Measurements from ENCODE around the gene OPCML. TPM values are rescaled to one million over a fixed set of nuclear protein-coding genes. Genes with fewer than 3 reads are reported as not detected.

The OPCML gene
- total RNA-seq, 4 donors from 2014 or later, result not detected

DNA sequence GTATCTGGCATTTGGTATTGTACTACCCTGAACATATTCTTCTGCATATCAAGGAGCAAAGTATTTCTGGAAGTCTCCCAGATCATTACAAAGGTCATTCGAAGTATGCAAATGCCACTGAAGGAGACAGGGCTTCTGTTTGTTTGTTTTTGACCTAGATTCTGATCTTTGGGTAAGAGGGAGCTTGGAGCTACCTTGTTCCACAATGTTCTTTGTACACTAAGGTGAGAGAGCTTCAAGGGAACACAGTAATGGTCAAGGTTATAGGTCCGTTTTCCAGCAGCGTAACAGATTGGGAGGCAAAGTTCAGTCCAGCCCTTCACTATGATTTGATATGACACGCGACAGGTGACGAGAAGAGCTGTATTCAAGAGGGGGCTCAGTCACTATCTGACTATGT, 10.0 kb downstream of the OPCML start:
- Histone ChIP-seq H3K27me3 (no peaks in the 10 kb centered on the region), H3K4me1 (no peaks in the 10 kb centered on the region), H3K4me3 (no peak overlapping the region), H3K36me3 (no peaks in the 10 kb centered on the region), H3K27ac (no peak overlapping the region), H3K9me3 (no peaks in the 10 kb centered on the region)
- intact Hi-C loops (cut with DNase I; ENCODE audit: low total_unique reads), result no loop called here
- in situ Hi-C loops (cut with MboI; ENCODE audit: low pct_ligation_motif_present in 1 of 4, low pct_unique_long_range_greater_than_20kb in 1 of 4, low sequenced_read_pairs in 3 of 4), result no loop called here
- TF ChIP-seq POLR2A (IDR thresholded peaks at IDR 0.05), result no peak
- TF ChIP-seq EP300 (IDR thresholded peaks at IDR 0.05; ENCODE audit: low read depth), result no peak
- no peak for TF ChIP-seq POLR2AphosphoS5 (IDR thresholded peaks at IDR 0.05)
- TF ChIP-seq, protein P1, sequence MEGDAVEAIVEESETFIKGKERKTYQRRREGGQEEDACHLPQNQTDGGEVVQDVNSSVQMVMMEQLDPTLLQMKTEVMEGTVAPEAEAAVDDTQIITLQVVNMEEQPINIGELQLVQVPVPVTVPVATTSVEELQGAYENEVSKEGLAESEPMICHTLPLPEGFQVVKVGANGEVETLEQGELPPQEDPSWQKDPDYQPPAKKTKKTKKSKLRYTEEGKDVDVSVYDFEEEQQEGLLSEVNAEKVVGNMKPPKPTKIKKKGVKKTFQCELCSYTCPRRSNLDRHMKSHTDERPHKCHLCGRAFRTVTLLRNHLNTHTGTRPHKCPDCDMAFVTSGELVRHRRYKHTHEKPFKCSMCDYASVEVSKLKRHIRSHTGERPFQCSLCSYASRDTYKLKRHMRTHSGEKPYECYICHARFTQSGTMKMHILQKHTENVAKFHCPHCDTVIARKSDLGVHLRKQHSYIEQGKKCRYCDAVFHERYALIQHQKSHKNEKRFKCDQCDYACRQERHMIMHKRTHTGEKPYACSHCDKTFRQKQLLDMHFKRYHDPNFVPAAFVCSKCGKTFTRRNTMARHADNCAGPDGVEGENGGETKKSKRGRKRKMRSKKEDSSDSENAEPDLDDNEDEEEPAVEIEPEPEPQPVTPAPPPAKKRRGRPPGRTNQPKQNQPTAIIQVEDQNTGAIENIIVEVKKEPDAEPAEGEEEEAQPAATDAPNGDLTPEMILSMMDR (IDR thresholded peaks at IDR 0.05), result no peak
- no peak for DNase-seq
- WGBS, 2 donors (ENCODE audit: low coverage in 1 of 2), result 68 to 69% methylated on average over 5 to 6 of the region's 6 CpGs

DNA sequence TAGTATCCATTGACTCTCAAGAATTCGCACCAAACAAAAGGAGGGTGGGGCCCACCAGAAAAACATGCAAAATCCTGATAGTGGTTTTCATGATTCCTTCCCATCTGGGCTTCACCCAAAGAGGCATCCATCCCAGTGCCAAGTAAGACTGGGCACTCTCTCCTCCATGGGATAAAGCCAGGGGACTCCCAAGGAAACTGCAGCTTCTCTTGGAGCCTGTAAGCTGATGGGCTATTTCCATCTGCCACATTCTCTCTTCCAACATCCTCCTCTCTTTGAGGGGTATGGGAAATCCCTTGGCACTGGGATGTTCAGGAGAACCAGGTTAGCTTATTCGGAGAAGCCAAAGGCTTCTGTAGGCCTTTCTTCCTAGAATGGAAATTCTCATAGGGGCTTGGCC, 10.8 kb downstream of the OPCML start:
- intact Hi-C loops (cut with DNase I; ENCODE audit: low total_unique reads), result no loop called here
- Histone ChIP-seq H3K27me3 (no peaks in the 10 kb centered on the region), H3K27ac (no peak overlapping the region), H3K4me3 (no peak overlapping the region), H3K36me3 (no peaks in the 10 kb centered on the region), H3K4me1 (no peaks in the 10 kb centered on the region), H3K9me3 (no peaks in the 10 kb centered on the region)
- DNase-seq, result no peak
- TF ChIP-seq POLR2AphosphoS5 (IDR thresholded peaks at IDR 0.05) (no peak), EP300 (IDR thresholded peaks at IDR 0.05; ENCODE audit: low read depth) (no peak), POLR2A (IDR thresholded peaks at IDR 0.05) (no peak)
- TF ChIP-seq, protein P1 (IDR thresholded peaks at IDR 0.05), result no peak
- in situ Hi-C loops (cut with MboI; ENCODE audit: low pct_ligation_motif_present in 1 of 4, low pct_unique_long_range_greater_than_20kb in 1 of 4, low sequenced_read_pairs in 3 of 4), result no loop called here
- 87 to 100% methylated on average over 1 to 2 of the region's 2 CpGs for WGBS, 2 donors (ENCODE audit: low coverage in 1 of 2)

DNA sequence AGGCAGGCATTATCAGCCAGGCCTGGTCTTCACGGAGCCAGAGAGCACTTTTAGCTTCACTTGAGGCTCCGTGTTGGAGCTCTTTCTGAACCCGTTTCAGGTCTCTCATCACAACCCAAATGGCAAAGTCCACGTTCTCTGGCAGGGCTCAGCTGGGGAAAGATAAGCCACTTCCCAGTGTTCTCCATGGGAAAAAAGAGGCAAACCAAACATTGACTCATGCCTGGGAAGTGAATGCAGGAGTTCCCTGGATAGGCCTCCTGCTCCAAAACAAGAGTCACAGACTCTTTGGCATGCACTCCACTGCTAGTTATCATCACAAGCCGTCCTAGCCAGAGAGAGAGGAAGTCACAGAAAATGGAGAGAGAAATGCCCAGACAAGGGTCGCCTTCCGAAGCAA, 11.6 kb downstream of the OPCML start:
- whole genome bisulfite sequencing, 2 donors (ENCODE audit: low coverage in 1 of 2), result 24 to 66% methylated on average over 4 to 7 of the region's 7 CpGs
- Histone ChIP-seq H3K27me3 (no peaks in the 10 kb centered on the region), H3K4me3 (no peak overlapping the region), H3K4me1 (no peaks in the 10 kb centered on the region), H3K9me3 (no peaks in the 10 kb centered on the region), H3K36me3 (no peaks in the 10 kb centered on the region), H3K27ac (no peak overlapping the region)
- DNase-seq, result no peak
- TF ChIP-seq POLR2AphosphoS5 (IDR thresholded peaks at IDR 0.05) (no peak), POLR2A (IDR thresholded peaks at IDR 0.05) (no peak), EP300 (IDR thresholded peaks at IDR 0.05; ENCODE audit: low read depth) (no peak)
- TF ChIP-seq, protein P1 (IDR thresholded peaks at IDR 0.05), result no peak
- in situ Hi-C loops (cut with MboI; ENCODE audit: low pct_ligation_motif_present in 1 of 4, low pct_unique_long_range_greater_than_20kb in 1 of 4, low sequenced_read_pairs in 3 of 4) (no loop called here), intact Hi-C loops (cut with DNase I; ENCODE audit: low total_unique reads) (no loop called here)

DNA sequence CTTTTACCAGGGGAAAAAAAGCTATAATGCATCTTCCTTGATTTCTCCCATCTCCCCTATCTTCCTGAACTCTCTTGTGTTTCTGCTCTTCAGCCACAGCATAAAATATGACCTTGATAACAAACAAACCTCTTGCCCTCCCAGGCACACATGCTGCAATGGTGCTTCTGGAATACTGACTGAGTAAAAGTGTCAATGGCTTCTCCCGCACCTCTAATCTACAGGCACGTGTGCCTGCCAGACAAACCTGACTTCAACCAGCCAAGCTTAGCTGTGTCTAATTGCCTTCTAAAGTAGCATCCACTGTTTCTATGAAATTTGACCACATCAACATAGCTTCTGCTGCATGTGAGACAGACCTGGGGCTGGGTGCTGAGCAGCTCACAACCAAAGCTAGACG, 12.7 kb downstream of the OPCML start:
- TF ChIP-seq POLR2AphosphoS5 (IDR thresholded peaks at IDR 0.05), result no peak
- TF ChIP-seq, protein P1 (IDR thresholded peaks at IDR 0.05), result no peak
- no peak for TF ChIP-seq POLR2A (IDR thresholded peaks at IDR 0.05)
- TF ChIP-seq EP300 (IDR thresholded peaks at IDR 0.05; ENCODE audit: low read depth), result no peak
- no peaks in the 10 kb centered on the region for H3K9me3 ChIP-seq
- intact Hi-C loops (cut with DNase I; ENCODE audit: low total_unique reads) (no loop called here), in situ Hi-C loops (cut with MboI; ENCODE audit: low pct_ligation_motif_present in 1 of 4, low pct_unique_long_range_greater_than_20kb in 1 of 4, low sequenced_read_pairs in 3 of 4) (no loop called here)
- no peaks in the 10 kb centered on the region for H3K27me3 ChIP-seq
- H3K4me1 ChIP-seq, result no peaks in the 10 kb centered on the region
- WGBS, 2 donors (ENCODE audit: low coverage in 1 of 2), result 88 to 100% methylated on average over 1 to 3 of the region's 3 CpGs
- DNase-seq, result no peak
- no peak overlapping the region for H3K27ac ChIP-seq
- no peaks in the 10 kb centered on the region for H3K36me3 ChIP-seq
- no peak overlapping the region for H3K4me3 ChIP-seq

Data from transverse colon (tissue), 4 donors.